HEK293T (cell line): ENCODE results near the gene SMIM14.

Source experiments
- BHLHE40 ChIP-seq: fragments of 450-650 bp; IDR thresholded peaks from 2 replicates; pipeline ENCODE4 v1.6.1; 2016; ENCODE audit warnings: mild to moderate bottlenecking, moderate library complexity, borderline replicate concordance
- FOXK2 ChIP-seq: fragments of 450-650 bp; IDR thresholded peaks from 2 replicates; pipeline ENCODE4 v1.6.1; 2016; ENCODE audit warnings: mild to moderate bottlenecking
- FOXM1 ChIP-seq: fragments of 450-650 bp; IDR thresholded peaks from 2 replicates; pipeline ENCODE4 v1.6.1; 2017; ENCODE audit warnings: mild to moderate bottlenecking, borderline replicate concordance
- HDGF ChIP-seq: fragments of 450-650 bp; IDR thresholded peaks from 2 replicates; pipeline ENCODE4 v1.6.1; 2017; ENCODE audit warnings: antibody characterized with exemption, borderline replicate concordance
- LEF1 ChIP-seq: fragments of 450-650 bp; IDR thresholded peaks from 2 replicates; pipeline ENCODE4 v1.6.1; 2017; ENCODE audit warnings: mild to moderate bottlenecking, borderline replicate concordance
- TARDBP ChIP-seq: fragments of 450-650 bp; IDR thresholded peaks from 2 replicates; pipeline ENCODE4 v1.6.1; 2016

- TF ChIP-seq LEF1: no peak
- no peak for TF ChIP-seq HDGF
- TF ChIP-seq FOXK2: no peak
- TF ChIP-seq BHLHE40: no peak
- no peak for TF ChIP-seq TARDBP
- TF ChIP-seq FOXM1: no peak
Measured at GRCh38 chr4:39504538-39504937, 134.1 kb downstream of the SMIM14 start.
